AG09319 (cell line): ENCODE measurements around the gene TSPAN14.

Source experiments
- DNase-seq: peaks from one replicate; pipeline ENCODE4 v3.0.0-alpha.2; 2010; ENCODE audit warnings: low read depth; ENCODE audit errors: extremely low read depth
- CTCF ChIP-seq: IDR thresholded peaks from 2 replicates; pipeline ENCODE4 v1.5.1; 2011; ENCODE audit warnings: low read depth, mild to moderate bottlenecking, inconsistent platforms, low read length, moderate library complexity

The TSPAN14 gene

DNA sequence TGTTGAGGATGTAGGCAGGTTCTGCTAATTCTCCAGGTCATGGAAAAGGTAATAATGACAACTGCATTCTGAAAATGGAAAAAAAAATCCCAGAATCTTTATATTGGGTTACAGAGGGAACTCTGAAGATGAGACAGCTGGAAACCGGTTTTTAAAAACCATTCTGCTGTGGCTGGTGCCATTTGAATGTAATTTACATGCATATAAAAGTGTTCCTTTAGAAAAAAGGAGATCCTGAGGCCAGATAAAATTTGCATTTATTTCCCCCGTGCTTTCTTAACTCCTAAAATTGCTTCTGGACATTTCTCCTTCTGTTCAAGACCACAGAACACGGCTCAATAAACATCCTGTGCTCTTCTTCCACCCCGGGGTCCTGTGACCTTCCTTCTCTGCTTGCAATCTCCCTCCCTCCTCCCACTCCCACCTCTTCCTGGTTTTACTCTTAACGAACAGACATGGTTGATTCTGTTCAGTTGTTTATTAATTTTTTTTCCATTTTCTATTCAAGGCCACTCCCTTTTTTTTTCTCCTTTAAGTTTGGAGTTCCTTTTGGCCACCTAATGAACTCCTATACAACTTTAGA, 125.2 kb downstream of the TSPAN14 start:
- no peak for DNase-seq
- TF ChIP-seq CTCF = no peak

- TF ChIP-seq CTCF = no peak
- DNase-seq = no peak
These were observed 125.9 kb downstream of the TSPAN14 start for GRCh38 chr10:80579849-80580637.

DNA sequence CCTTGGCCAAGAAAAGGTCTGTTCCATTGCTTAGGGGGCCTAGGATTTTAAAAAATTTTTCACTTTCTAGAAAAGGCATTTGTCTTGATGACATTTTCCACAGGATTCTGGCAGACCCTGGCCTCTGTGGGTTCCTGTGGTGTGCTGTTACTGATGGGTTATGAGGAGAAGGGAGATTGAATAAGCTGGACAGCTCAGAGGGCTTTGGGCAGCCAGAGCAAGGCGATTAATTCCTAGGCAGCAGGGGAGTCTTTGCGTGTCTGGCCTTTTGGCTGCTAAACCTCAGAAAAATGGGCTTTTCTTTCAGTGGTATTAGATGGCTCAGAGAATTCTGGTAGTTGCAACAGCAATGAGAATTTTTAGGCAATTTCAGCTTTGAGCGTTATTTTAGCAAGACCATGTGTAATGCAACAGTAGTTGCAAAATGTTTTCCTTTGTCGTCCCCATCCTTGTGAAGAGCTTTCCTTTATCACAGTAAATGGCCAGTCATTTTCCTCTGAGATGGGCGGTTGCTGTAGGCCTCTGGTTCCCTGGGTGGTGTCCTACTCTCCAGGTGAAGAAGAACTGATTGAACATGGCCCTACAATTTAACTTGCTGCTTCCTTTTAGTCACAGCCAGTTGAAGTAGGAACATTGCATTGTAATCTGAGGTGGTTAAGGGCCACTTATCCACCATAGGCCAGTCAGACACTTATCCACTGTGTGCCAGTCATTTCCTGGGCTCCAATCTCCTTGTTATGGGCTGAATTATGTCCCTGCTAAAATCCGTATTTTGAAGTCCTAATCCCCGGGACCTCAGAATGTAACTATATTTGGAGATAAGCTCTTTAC, 126.7 kb downstream of the TSPAN14 start:
- no peak for TF ChIP-seq CTCF
- DNase-seq = no peak

- TF ChIP-seq CTCF = no peak
- DNase-seq = no peak
These were observed 127.3 kb downstream of the TSPAN14 start for GRCh38 chr10:80581469-80581835.

DNA sequence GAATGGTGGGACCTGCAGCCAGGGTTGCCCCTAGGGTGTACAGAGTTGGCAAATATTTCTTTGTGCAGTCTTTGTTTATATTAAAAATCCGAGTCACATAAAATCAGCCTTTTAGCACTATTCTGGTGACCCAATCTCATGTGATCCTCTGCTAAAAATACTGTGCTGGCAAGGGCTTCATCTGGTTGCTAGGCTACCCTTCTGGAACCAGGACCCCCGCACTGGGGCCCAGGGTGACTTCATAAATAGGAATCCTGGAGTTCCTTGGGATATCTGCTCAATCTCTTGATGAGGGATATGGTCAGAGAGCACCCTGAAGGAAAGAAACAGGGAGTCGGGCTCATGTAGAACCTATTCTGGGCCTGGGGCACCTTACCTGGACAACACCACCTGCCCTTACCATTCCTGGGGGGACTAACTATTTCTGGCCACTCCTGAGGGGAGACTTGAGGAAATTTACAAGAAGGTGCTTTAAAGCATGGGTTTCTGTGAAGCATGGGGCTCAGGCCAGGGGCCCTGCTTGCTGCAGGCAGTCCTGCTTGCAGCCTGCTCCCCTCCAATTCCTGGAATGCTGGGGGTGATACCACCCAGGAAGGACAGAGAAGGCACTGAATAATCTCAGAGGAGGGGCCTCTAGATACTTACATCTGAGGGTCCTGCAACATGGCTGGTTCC, 128.3 kb downstream of the TSPAN14 start:
- DNase-seq = no peak
- TF ChIP-seq CTCF = no peak
